ENCODE results near the gene FOXK1. TPM values are rescaled to one million over a fixed set of nuclear protein-coding genes. Genes with fewer than 3 reads are reported as not detected.

Gene FOXK1
- total and polyA plus RNA-seq, 9 of the 15 experiments (the other 6 are each of a cell fraction or from before 2014, with no cell fraction given) = 0.32 to 45.5 (median 8.1) TPM

DNA sequence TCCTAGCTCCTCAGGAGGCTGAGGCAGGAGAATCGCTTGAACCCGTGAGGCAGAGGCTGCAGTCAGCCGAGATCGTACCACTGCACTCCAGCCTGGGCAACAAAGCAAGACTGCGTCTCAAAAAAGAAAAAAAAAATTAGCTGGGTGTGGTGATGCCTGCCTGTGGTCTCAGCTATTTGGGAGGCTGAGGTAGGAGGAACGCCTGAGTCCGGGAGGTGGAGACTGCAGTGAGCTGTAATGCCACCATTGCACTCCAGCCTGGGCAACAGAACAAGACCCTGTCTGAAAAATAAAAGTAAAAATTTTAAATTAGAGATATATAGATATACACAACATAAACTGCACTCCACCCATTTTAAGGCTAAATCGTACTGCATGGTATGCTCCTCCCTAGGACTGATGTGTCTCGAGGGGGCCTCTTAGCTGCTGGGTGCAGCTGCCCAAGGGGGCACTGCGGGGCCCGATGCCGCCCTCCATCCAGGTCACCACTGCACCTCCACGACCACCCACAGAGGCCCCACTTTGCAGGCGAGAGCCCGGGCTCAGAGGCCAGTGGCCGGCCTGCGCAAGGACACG lies 40.9 kb upstream of the FOXK1 start:
- WGBS (ENCODE audit: insufficient coverage, low coverage, missing lambda C conversion rate) = 39% methylated on average over 18 of the region's 18 CpGs
- POLR2A ChIA-PET = interaction anchor here (0.8 to 2.2 kb wide), 7 partner anchors 26 to 135 kb away, joined by 3 to 21 read pairs (median 3); partner anchors contain the start of genes AP5Z1 and FOXK1
- no peaks in the 10 kb centered on the region for H3K9me1 ChIP-seq (ENCODE audit: control insufficient read depth, insufficient read depth, low read length)
- H2AFZ ChIP-seq (ENCODE audit: low read depth, low read length) = peak overlapping the region; percentile 96
- in situ Hi-C loops (cut with MboI) (no loop called here), intact Hi-C loops (cut with micrococcal nuclease) (loop anchor here (1.0 to 5.0 kb wide), 3 partner anchors 38 to 114 kb away; no protein-coding TSS in a partner anchor)
- H3K36me3 ChIP-seq (ENCODE audit: control insufficient read depth, insufficient read depth, low read length) = no peaks in the 10 kb centered on the region
- no peak for FAIRE-seq
- 0 out of 2 replicates have a peak, but pooled peaks cover under 1% of the 10 kb centered on the region for H3K9me3 ChIP-seq (replicated peaks; ENCODE audit: control insufficient read depth, insufficient read depth, low read depth, low read length)
- peak overlapping the region; percentile 30; the same call in 1 of the 2 replicates for H3K4me3 ChIP-seq
- no peaks in the 10 kb centered on the region for H4K20me1 ChIP-seq (replicated peaks; ENCODE audit: control insufficient read depth, insufficient read depth, low read length)
- H3K27me3 ChIP-seq (ENCODE audit: control insufficient read depth in 2 of 2, insufficient read depth in 2 of 2, low read length in 2 of 2) = no peaks in the 10 kb centered on the region
- CTCF ChIA-PET (ENCODE audit: low intra/inter-chr PET ratio) = interaction anchor here (1.0 kb wide), 1 partner anchor 40 kb away, joined by 4 read pairs; the partner anchor contains the start of gene FOXK1
- H3K4me2 ChIP-seq (ENCODE audit: insufficient read depth, low read length) = peak overlapping the region; percentile 73
- H3K9ac ChIP-seq (ENCODE audit: insufficient read depth in 1 of 2, low read depth in 2 of 2, low read length in 2 of 2) = peak overlapping the region; percentile 93 to 97; a peak in 3 of 4 replicates
- TF ChIP-seq SP1 (CRISPR knock-in tag; IDR thresholded peaks at IDR 0.05) (peak; percentile 10; the same call in 1 of the 2 replicates), GATA2 (CRISPR knock-in tag; IDR thresholded peaks at IDR 0.05) (no peak), PREB (CRISPR knock-in tag; IDR thresholded peaks at IDR 0.05) (0 out of 2 replicates have a peak, but pooled peaks have one; percentile 26), TFAP4 (CRISPR knock-in tag; IDR thresholded peaks at IDR 0.05; ENCODE audit: borderline replicate concordance) (peak; percentile 34; the same call in 1 of the 2 replicates), LARP7 (IDR thresholded peaks at IDR 0.05) (0 out of 2 replicates have a peak, but pooled peaks have one; percentile 38), GTF2A2 (tag; IDR thresholded peaks at IDR 0.05) (no peak), HNRNPL (IDR thresholded peaks at IDR 0.05; ENCODE audit: low read depth, low read length) (peak; percentile 67; the same call in 1 of the 2 replicates), FUS (optimal IDR thresholded peaks at IDR 0.05; ENCODE audit: low read depth, low read length) (no peak), NR2C2 (CRISPR knock-in tag; IDR thresholded peaks at IDR 0.05) (no peak), NR2C2 (tag; IDR thresholded peaks at IDR 0.05) (0 out of 2 replicates have a peak, but pooled peaks have one; percentile 9), KDM2B (CRISPR knock-in tag; IDR thresholded peaks at IDR 0.05) (0 out of 2 replicates have a peak, but pooled peaks have one; percentile 11)
- TF ChIP-seq, protein P1, sequence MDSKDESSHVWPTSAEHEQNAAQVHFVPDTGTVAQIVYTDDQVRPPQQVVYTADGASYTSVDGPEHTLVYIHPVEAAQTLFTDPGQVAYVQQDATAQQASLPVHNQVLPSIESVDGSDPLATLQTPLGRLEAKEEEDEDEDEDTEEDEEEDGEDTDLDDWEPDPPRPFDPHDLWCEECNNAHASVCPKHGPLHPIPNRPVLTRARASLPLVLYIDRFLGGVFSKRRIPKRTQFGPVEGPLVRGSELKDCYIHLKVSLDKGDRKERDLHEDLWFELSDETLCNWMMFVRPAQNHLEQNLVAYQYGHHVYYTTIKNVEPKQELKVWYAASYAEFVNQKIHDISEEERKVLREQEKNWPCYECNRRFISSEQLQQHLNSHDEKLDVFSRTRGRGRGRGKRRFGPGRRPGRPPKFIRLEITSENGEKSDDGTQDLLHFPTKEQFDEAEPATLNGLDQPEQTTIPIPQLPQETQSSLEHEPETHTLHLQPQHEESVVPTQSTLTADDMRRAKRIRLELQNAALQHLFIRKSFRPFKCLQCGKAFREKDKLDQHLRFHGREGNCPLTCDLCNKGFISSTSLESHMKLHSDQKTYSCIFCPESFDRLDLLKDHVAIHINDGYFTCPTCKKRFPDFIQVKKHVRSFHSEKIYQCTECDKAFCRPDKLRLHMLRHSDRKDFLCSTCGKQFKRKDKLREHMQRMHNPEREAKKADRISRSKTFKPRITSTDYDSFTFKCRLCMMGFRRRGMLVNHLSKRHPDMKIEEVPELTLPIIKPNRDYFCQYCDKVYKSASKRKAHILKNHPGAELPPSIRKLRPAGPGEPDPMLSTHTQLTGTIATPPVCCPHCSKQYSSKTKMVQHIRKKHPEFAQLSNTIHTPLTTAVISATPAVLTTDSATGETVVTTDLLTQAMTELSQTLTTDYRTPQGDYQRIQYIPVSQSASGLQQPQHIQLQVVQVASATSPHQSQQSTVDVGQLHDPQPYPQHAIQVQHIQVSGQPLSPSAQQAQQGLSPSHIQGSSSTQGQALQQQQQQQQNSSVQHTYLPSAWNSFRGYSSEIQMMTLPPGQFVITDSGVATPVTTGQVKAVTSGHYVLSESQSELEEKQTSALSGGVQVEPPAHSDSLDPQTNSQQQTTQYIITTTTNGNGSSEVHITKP (IDR thresholded peaks at IDR 0.05; ENCODE audit: partially characterized antibody) = peak; percentile 69
- H3K27ac ChIP-seq (ENCODE audit: extremely low read depth, low read depth, low read length) = no peak overlapping the region; the same call in 2 of the 3 replicates
- BruUV-seq (replicated peaks) = no TSS peak
- DNase-seq (ENCODE audit: extremely low read depth in 1 of 4, low spot score in 3 of 4) = no peak
- ATAC-seq = no peak
- H3K79me2 ChIP-seq (ENCODE audit: control insufficient read depth, insufficient read depth, low read length) = peaks cover 8% of the 10 kb centered on the region
- H3K4me1 ChIP-seq (replicated peaks in 1 of 2; ENCODE audit: control insufficient read depth in 2 of 2, insufficient read depth in 2 of 2, low read length in 2 of 2) = peaks cover 9 to 29% of the 10 kb centered on the region in 2 experiments; a peak in 4 of 5 replicates

Measured in K562 (cell line).